ENCODE data around the gene ARHGEF26. TPM values are rescaled to one million over a fixed set of nuclear protein-coding genes. Genes with fewer than 3 reads are reported as not detected.
"Not testable (repeated sequence)": the region's sequence is repeated elsewhere in the genome, so short reads cannot be mapped to it uniquely, and the experiment has no call there.

ARHGEF26 gene
- total and polyA plus RNA-seq, 3 donors from 2014 or later = 14.7 to 33.0 (median 24.8) TPM

DNA sequence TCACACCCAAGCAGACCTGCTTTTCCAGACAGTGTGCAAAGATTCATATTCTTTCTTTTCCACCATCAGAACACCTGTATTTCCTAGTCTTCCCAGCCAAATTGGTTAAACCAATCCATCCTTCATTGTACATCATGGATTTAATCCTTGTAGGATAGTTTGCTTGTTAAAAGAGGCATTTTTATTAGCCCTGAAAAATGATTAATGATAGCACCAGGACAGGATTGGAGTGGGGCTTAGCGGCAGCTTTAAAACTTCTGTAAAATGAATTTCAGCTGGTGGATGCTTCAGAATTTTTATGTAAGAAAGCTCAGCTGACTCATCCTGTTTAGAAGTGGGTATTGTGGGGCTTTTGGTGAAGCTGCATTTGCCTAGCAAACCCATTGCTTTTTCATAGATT, 36.1 kb upstream of the ARHGEF26 start:
- Histone ChIP-seq H3K27me3 (no peaks in the 10 kb centered on the region), H3K4me3 (no peak overlapping the region), H3K27ac (no peak overlapping the region), H3K36me3 (ENCODE audit: low read depth, missing control alignments) (no peaks in the 10 kb centered on the region), H3K4me1 (no peaks in the 10 kb centered on the region), H3K9me3 (no peaks in the 10 kb centered on the region)
- 81 to 94% methylated on average over 1 of the region's 1 CpG for WGBS, 2 donors
- intact Hi-C loops (cut with DNase I; ENCODE audit: low total_unique reads) = no loop called here
- TF ChIP-seq CTCF (IDR thresholded peaks at IDR 0.05) (no peak), POLR2A (IDR thresholded peaks at IDR 0.05) (no peak)
- DNase-seq = no peak

- Histone ChIP-seq H3K4me3 (no peak overlapping the region), H3K27ac (no peak overlapping the region), H3K4me1 (no peaks in the 10 kb centered on the region), H3K9me3 (no peaks in the 10 kb centered on the region), H3K36me3 (ENCODE audit: low read depth, missing control alignments) (no peaks in the 10 kb centered on the region), H3K27me3 (no peaks in the 10 kb centered on the region)
- TF ChIP-seq POLR2A (IDR thresholded peaks at IDR 0.05) (no peak), CTCF (IDR thresholded peaks at IDR 0.05) (no peak)
- intact Hi-C loops (cut with DNase I; ENCODE audit: low total_unique reads) = no loop called here
- WGBS, 2 donors = 82 to 83% methylated on average over 4 of the region's 4 CpGs
- DNase-seq = no peak
Observed at GRCh38 chr3:154085799-154086198, 35.4 kb upstream of the ARHGEF26 start.

- H3K4me1 ChIP-seq = no peaks in the 10 kb centered on the region
- no peaks in the 10 kb centered on the region for H3K36me3 ChIP-seq (ENCODE audit: low read depth, missing control alignments)
- WGBS, 2 donors = 68 to 83% methylated on average over 1 of the region's 1 CpG
- intact Hi-C loops (cut with DNase I; ENCODE audit: low total_unique reads) = no loop called here
- no peak for DNase-seq
- no peaks in the 10 kb centered on the region for H3K27me3 ChIP-seq
- H3K27ac ChIP-seq = no peak overlapping the region
- no peak for TF ChIP-seq CTCF (IDR thresholded peaks at IDR 0.05)
- no peak for TF ChIP-seq POLR2A (IDR thresholded peaks at IDR 0.05)
- H3K9me3 ChIP-seq = no peaks in the 10 kb centered on the region
- no peak overlapping the region for H3K4me3 ChIP-seq
Observed at GRCh38 chr3:154086286-154086685, 34.9 kb upstream of the ARHGEF26 start.

- WGBS, 2 donors = 97 to 99% methylated on average over 7 to 25 of the region's 26 CpGs
- intact Hi-C loops (cut with DNase I; ENCODE audit: low total_unique reads); DNase-seq: not testable (repeated sequence)
Observed at GRCh38 chr3:154087756-154088480, 33.3 kb upstream of the ARHGEF26 start.

DNA sequence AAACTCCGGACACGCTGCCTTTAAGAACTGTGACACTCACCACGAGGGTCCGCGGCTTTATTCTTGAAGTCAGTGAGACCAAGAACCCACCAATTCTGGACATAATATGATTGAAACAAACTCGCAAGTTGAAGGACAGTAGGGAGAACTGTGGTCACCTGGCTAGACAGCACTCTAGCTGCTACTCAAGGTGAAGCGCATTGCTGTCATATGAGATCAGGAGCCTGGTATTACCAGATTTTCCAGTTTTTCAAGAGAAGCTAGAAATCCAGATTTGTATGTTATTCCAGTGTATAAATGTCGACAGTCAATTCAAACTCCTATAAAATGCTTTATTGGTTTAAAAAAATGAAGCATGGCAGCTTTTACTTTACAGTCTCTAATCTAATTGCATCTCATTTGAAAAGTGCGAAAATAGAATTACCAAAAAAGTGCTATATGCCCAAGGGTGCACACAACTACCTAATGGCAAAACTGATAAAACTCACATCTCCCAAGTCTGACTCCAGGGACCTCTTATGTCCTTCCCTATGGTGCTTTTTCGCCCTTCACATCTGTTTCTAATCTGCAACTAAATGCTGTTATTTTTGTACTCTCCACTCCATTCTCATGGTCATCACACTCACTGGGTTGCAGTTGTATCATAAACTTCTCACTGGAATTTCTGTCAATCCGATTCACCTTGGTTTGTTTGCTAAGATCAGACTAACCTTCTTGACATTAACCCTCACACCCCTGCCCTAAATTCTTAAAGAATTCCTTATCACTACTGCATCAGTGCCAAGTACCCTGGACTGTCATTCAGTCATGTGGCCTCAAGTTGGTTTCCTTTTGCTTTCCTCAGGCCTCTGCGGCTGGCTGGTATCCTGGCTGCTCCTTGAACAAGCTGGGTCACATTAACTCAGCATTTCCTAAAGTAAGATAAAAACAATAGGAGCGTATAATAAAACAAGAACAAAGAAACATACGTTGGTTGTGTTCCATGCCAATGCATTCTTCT, 31.5 kb upstream of the ARHGEF26 start:
- DNase-seq = no peak
- H3K27me3 ChIP-seq = no peaks in the 10 kb centered on the region
- H3K4me1 ChIP-seq = no peaks in the 10 kb centered on the region
- H3K9me3 ChIP-seq = no peaks in the 10 kb centered on the region
- intact Hi-C loops (cut with DNase I; ENCODE audit: low total_unique reads) = no loop called here
- 85 to 87% methylated on average over 14 of the region's 14 CpGs for WGBS, 2 donors
- H3K4me3 ChIP-seq = no peak overlapping the region
- no peak overlapping the region for H3K27ac ChIP-seq
- no peak for TF ChIP-seq POLR2A (IDR thresholded peaks at IDR 0.05)
- TF ChIP-seq CTCF (IDR thresholded peaks at IDR 0.05) = no peak
- no peaks in the 10 kb centered on the region for H3K36me3 ChIP-seq (ENCODE audit: low read depth, missing control alignments)

More at GRCh38 chr3:154087756-154088480, 33.3 kb upstream of the ARHGEF26 start:
- not testable (repeated sequence) for H3K27me3 ChIP-seq; H3K4me3 ChIP-seq; H3K36me3 ChIP-seq (ENCODE audit: low read depth, missing control alignments); H3K4me1 ChIP-seq; H3K27ac ChIP-seq; H3K9me3 ChIP-seq
